Progenitor cell of endocrine pancreas (in vitro differentiated cells): ENCODE results near the gene CCDC88B. TPM values are rescaled to one million over a fixed set of nuclear protein-coding genes. Genes with fewer than 3 reads are reported as not detected.
"Not testable (repeated sequence)": the region's sequence is repeated elsewhere in the genome, so short reads cannot be mapped to it uniquely, and the experiment has no call there.

Source experiments
- DNase-seq: peaks from one replicate; pipeline ENCODE4 v3.0.0; 2021; ENCODE audit warnings: low spot score; ENCODE audit not compliant: unreplicated experiment
- H3K27ac Mint-ChIP-seq: 2 replicates; pipeline ENCODE4 v1.8.0; 2021; ENCODE audit warnings: mild to moderate bottlenecking, moderate library complexity, mixed read lengths
- H3K27me3 Mint-ChIP-seq: 2 replicates; pipeline ENCODE4 v1.8.0; 2021; ENCODE audit warnings: mixed read lengths
- H3K36me3 Mint-ChIP-seq: 2 replicates; pipeline ENCODE4 v1.8.0; 2022; ENCODE audit warnings: mixed read lengths; ENCODE audit not compliant: insufficient read depth
- H3K4me1 Mint-ChIP-seq: 2 replicates; pipeline ENCODE4 v1.8.0; 2021; ENCODE audit warnings: low read depth, mixed read lengths
- H3K4me3 Mint-ChIP-seq: 2 replicates; pipeline ENCODE4 v1.8.0; 2021; ENCODE audit warnings: low read depth, mild to moderate bottlenecking, moderate library complexity, mixed read lengths
- H3K9me3 Mint-ChIP-seq: 2 replicates; pipeline ENCODE4 v1.8.0; 2021; ENCODE audit warnings: low read depth, mixed read lengths
- total RNA-seq: library from RNA; stranded (reverse); gene quantifications from 2 replicates; pipeline ENCODE4 v1.2.1, GENCODE V29; 2021
- TF ChIP-seq, protein P1 (sequence below): fragments of 200-600 bp; sonication (generic); IDR thresholded peaks from one replicate; pipeline ENCODE4 v1.5.0; 2021; ENCODE audit warnings: antibody characterized with exemption, mild to moderate bottlenecking; ENCODE audit not compliant: unreplicated experiment

Gene CCDC88B
- total RNA-seq, 1 donor from 2014 or later: 4.3 TPM

DNA sequence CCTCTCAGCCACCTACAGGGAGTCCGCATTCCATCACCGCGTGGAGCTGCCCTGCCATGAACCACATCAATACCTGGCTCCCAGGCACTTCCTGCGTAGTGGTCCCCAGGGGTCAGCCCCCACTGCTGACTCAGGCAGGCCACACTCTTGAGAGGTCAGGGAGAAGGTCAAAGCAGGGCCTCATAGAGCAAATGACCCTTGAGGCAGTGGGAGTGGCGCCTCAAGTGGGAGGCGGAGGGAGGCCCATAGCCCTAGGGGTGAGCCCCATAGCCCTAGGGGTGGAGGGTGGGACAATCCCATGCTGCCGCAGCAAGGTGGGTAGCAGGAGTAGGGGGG lies 17.1 kb upstream of the CCDC88B start:
- no peaks in the 10 kb centered on the region for H3K9me3 Mint-ChIP-seq
- H3K4me1 Mint-ChIP-seq: peaks cover 5% of the 10 kb centered on the region
- no peak overlapping the region for H3K27ac Mint-ChIP-seq
- TF ChIP-seq, protein P1, sequence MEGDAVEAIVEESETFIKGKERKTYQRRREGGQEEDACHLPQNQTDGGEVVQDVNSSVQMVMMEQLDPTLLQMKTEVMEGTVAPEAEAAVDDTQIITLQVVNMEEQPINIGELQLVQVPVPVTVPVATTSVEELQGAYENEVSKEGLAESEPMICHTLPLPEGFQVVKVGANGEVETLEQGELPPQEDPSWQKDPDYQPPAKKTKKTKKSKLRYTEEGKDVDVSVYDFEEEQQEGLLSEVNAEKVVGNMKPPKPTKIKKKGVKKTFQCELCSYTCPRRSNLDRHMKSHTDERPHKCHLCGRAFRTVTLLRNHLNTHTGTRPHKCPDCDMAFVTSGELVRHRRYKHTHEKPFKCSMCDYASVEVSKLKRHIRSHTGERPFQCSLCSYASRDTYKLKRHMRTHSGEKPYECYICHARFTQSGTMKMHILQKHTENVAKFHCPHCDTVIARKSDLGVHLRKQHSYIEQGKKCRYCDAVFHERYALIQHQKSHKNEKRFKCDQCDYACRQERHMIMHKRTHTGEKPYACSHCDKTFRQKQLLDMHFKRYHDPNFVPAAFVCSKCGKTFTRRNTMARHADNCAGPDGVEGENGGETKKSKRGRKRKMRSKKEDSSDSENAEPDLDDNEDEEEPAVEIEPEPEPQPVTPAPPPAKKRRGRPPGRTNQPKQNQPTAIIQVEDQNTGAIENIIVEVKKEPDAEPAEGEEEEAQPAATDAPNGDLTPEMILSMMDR: no peak
- H3K27me3 Mint-ChIP-seq: peaks cover 2% of the 10 kb centered on the region
- H3K4me3 Mint-ChIP-seq: no peak overlapping the region
- H3K36me3 Mint-ChIP-seq: peaks cover 5% of the 10 kb centered on the region
- DNase-seq: no peak

DNA sequence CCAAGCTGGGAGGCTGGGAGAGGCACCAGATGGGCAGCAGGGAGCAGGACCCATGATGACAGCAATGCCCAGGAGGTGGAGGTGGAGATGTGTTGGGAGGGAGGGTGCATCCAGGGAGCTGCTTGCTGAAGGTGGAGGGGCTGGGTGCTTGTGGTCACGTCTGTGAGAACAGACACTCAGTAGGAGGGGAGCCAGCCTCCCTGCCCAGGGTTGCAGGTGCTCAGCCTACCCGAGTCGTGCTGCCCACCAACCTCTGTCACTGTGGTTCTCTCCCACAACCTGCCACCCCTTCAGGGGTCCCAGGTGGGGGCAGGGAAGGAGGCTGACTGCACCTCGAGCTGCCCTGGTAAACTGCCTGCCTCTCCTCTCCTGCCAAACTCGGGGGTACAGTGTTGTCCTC lies 16.6 kb upstream of the CCDC88B start:
- peaks cover 2% of the 10 kb centered on the region for H3K27me3 Mint-ChIP-seq
- no peak for DNase-seq
- no peaks in the 10 kb centered on the region for H3K9me3 Mint-ChIP-seq
- peaks cover 5% of the 10 kb centered on the region for H3K36me3 Mint-ChIP-seq
- TF ChIP-seq, protein P1: no peak
- peaks cover 5% of the 10 kb centered on the region for H3K4me1 Mint-ChIP-seq
- H3K4me3 Mint-ChIP-seq: no peak overlapping the region
- no peak overlapping the region for H3K27ac Mint-ChIP-seq

DNA sequence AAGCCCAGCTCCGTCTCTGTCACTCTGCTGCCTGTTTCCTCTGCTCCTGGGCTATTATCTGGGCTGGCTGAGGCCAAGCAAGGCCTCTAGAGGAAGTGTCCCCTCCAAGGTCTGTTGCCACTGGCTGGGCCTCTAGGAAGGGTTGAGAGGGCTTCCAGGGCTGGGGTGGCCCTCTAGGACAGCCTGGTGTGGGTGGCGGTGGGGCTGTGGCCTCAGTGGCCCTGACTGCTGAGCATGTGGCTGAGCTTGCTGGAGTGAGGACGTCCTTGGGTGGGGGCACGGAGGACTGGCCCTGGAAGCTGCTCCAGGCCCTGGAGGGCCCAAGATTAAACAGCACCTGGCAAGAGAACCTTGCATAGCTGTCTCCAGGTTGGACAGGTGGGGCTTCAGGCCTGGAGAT lies 16.0 kb upstream of the CCDC88B start:
- H3K4me3 Mint-ChIP-seq, H3K36me3 Mint-ChIP-seq, H3K4me1 Mint-ChIP-seq, H3K9me3 Mint-ChIP-seq, H3K27me3 Mint-ChIP-seq, DNase-seq: not testable (repeated sequence)
- peak overlapping the region; percentile 33 for H3K27ac Mint-ChIP-seq

DNA sequence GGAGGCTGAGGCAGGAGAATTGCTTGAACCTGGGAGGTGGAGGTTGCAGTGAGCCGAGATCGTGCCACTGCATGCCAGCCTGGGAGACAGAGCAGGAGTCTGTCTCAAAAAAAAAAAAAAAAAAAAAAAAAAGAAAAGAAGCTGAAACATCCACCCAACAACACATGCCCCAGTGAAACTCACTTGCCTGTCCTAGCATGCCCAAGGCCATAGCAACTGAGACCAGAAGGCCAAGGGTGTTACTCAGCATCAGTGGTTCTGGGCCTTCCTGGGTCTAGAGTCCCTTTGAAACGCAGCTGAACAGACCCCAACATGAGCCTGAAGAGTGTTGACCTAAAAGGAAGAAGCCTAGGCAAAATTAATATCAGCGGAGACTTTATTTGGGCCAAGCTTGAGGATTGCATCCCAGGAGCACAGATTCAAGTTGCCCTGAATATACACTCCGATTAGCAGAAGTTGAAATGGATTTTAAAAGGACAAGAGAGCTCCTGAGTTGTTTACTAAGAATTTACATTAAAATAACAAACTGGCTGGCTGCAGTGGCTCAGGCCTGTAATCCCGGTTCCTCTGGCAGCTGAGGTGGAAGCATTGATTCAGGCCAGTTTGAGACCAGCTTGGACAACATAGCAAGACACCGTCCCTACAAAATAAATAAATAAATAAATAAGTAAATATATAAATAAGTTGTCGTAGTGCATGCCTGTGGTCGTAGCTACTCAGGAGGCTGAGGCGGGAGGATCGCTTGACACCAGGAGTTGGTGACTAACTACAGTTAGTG lies 15.1 kb upstream of the CCDC88B start:
- Mint-ChIP-seq H3K4me3 (no peak overlapping the region), H3K36me3 (peaks cover 5% of the 10 kb centered on the region), H3K27ac (no peak overlapping the region), H3K9me3 (no peaks in the 10 kb centered on the region), H3K4me1 (no peaks in the 10 kb centered on the region), H3K27me3 (peaks cover 10% of the 10 kb centered on the region)
- TF ChIP-seq, protein P1: no peak
- no peak for DNase-seq

DNA sequence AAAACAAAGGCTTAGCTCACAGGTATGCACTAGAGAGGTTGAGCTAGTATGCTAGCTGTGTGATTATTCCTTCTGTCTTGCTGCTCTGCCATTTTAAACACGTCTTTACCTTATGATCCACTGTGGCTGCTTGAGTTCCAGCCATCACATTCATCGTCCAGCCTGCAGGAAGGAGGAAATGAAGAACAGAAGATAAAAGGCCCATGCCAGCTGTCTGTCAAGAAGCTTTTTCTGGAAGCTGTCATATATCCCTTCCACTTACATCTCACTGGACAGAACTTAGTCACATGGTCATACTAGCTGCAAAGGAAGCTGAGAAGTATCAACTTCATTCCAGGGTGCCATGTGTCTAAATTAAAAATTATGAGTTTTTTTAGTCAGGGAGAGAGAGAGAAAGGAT lies 12.6 kb upstream of the CCDC88B start:
- Mint-ChIP-seq H3K27me3 (peaks cover 14% of the 10 kb centered on the region), H3K27ac (no peak overlapping the region), H3K36me3 (no peaks in the 10 kb centered on the region), H3K4me1 (no peaks in the 10 kb centered on the region), H3K4me3 (no peak overlapping the region), H3K9me3 (no peaks in the 10 kb centered on the region)
- TF ChIP-seq, protein P1: no peak
- no peak for DNase-seq

DNA sequence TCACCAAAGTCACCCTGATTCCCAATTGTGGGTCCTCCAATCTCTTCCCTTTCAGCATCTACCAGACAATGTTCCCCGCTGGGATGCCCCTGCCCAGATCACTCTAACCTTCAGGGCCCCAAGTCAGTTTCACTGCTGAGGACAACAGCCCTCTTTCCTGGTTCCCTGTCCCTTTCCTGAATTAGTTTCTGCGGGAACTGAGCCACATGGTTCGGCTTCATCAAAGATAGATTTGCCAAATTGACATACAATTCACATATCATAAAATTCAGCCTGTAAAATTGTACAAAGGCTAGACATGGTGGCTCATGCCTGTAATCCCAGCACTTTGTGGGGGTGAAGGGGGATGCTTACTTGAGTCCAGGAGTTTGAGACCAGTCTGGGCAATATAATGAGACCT lies 12.0 kb upstream of the CCDC88B start:
- Mint-ChIP-seq H3K4me3 (no peak overlapping the region), H3K36me3 (no peaks in the 10 kb centered on the region), H3K4me1 (no peaks in the 10 kb centered on the region), H3K27ac (no peak overlapping the region), H3K27me3 (peaks cover 14% of the 10 kb centered on the region), H3K9me3 (no peaks in the 10 kb centered on the region)
- TF ChIP-seq, protein P1: no peak
- no peak for DNase-seq
